ENCODE measurements around the gene SLC22A13.

The SLC22A13 gene

DNA sequence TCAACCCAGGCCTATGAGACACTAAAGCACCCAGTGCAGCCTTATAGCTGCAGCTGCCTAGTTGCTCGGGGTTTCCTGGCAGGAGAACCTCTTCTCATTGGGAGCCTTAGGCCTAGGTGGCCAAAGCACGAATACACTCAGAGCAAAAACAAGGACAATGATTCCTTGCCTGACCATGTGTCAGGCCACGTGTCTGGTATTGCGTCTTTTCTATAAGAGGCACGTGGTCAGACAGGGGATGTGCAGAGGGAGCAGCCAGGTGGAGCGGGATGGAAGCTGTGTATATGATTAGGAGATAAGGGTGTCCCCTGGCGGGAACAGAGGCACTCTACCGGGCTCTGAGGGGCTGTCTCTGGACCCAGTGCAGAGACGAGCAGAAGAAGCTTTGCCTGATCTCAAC is 42.8 kb downstream of the SLC22A13 start:
- no peaks in the 10 kb centered on the region for H3K4me1 ChIP-seq (ENCODE audit: control insufficient read depth, insufficient read depth, low read length)
- H3K9ac ChIP-seq (ENCODE audit: low read length), result no peak overlapping the region
- DNase-seq (ENCODE audit: low read depth), result no peak
- H3K4me3 ChIP-seq (ENCODE audit: low read length), result no peak overlapping the region
- peaks cover 3% of the 10 kb centered on the region for H3K36me3 ChIP-seq (ENCODE audit: control insufficient read depth, insufficient read depth, low read length, severe bottlenecking)
- peaks cover 23% of the 10 kb centered on the region for H3K27me3 ChIP-seq (replicated peaks; ENCODE audit: control insufficient read depth, insufficient read depth, low read length)
- peaks cover 4% of the 10 kb centered on the region for H3K9me3 ChIP-seq (ENCODE audit: control insufficient read depth, low read length)

DNA sequence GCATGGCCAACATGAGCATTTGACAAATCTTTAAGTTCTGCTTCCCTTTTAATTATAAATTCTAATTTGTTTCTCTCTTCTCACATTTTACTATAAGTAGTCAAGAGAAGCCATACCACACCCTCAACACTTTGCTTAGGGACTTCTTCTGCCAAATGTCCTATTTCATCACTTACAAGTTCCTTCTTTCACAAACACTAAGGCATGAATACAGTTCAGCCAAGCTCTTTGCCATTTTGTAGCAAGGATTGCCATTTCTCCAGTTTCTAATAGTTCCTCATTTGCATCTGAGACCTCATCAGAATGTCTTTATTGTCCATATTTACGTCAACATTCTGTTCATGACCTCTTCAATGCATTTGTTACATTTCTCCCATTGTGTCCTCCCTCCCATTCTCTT is 45.9 kb downstream of the SLC22A13 start:
- Histone ChIP-seq H3K4me3 (ENCODE audit: low read length) (no peak overlapping the region), H3K9me3 (ENCODE audit: control insufficient read depth, low read length) (peaks cover 4% of the 10 kb centered on the region), H3K36me3 (ENCODE audit: control insufficient read depth, insufficient read depth, low read length, severe bottlenecking) (no peaks in the 10 kb centered on the region), H3K9ac (ENCODE audit: low read length) (no peak overlapping the region), H3K27me3 (replicated peaks; ENCODE audit: control insufficient read depth, insufficient read depth, low read length) (peaks cover 20% of the 10 kb centered on the region), H3K4me1 (ENCODE audit: control insufficient read depth, insufficient read depth, low read length) (no peaks in the 10 kb centered on the region)
- no peak for DNase-seq (ENCODE audit: low read depth)

DNA sequence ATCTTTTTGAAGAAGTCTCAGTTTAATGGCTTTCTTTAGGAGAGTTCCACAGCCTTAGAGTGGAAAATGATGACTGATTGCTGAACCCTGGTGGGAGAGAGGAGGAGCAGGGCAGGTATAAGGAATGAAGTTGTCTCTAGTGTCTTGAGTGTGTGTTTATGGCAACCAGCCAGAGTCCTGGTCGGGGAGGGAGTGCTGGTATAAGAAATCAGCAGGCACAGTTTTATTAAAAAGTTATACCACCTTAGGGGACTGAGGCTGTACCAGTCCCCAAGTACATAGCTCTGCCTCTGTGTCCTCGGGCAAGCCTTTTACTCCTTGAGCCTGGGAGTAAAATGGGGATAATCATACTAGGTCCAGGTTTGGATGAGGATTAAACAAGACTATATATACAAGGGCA is 46.3 kb downstream of the SLC22A13 start:
- Histone ChIP-seq H3K36me3 (ENCODE audit: control insufficient read depth, insufficient read depth, low read length, severe bottlenecking) (no peaks in the 10 kb centered on the region), H3K4me3 (ENCODE audit: low read length) (no peak overlapping the region), H3K9me3 (ENCODE audit: control insufficient read depth, low read length) (peaks cover 4% of the 10 kb centered on the region), H3K4me1 (ENCODE audit: control insufficient read depth, insufficient read depth, low read length) (no peaks in the 10 kb centered on the region), H3K9ac (ENCODE audit: low read length) (no peak overlapping the region), H3K27me3 (replicated peaks; ENCODE audit: control insufficient read depth, insufficient read depth, low read length) (peaks cover 16% of the 10 kb centered on the region)
- DNase-seq (ENCODE audit: low read depth), result no peak

DNA sequence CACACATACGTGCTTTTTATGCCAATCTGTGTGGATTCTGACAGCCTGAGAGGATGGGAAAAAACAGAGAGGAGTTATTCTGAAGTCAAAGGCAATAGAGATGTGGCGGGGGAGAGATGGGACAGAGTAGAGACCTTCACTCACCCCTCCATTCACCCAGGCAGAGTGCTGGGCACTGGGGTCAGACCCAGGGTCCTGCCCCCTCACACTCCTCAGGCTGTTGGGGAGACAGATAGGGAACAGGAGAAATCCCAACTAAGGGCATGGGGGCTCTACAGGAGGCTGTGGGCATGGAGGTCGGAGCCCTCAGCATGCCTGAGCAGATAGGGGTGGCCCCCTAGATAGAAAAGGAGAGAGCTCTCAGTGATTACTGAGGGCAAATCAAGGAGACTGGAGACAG is 46.7 kb downstream of the SLC22A13 start:
- Histone ChIP-seq H3K4me3 (ENCODE audit: low read length) (no peak overlapping the region), H3K4me1 (ENCODE audit: control insufficient read depth, insufficient read depth, low read length) (no peaks in the 10 kb centered on the region), H3K9me3 (ENCODE audit: control insufficient read depth, low read length) (peaks cover 4% of the 10 kb centered on the region), H3K27me3 (replicated peaks; ENCODE audit: control insufficient read depth, insufficient read depth, low read length) (peaks cover 14% of the 10 kb centered on the region), H3K36me3 (ENCODE audit: control insufficient read depth, insufficient read depth, low read length, severe bottlenecking) (no peaks in the 10 kb centered on the region), H3K9ac (ENCODE audit: low read length) (no peak overlapping the region)
- DNase-seq (ENCODE audit: low read depth), result no peak

DNA sequence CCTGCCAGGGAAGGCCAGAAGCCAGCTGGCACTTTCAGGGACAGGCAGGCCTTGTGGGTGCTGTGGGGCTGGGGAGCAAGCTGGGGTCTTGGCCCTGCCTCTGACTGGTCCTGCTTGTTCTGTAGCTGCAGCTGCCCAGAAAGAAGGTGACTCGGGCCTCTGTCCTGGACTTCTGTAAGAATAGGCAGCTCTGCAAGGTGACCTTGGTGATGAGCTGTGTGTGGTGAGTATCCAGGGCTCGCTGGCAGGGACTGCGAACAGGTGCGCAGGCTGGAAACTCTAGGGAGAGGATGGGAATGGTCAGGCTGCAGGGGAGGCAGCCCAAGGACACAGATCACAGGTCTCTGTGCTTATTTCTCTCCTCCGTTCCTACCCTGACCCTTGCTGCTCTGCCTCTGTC is 47.7 kb downstream of the SLC22A13 start:
- DNase-seq (ENCODE audit: low read depth), result no peak
- no peaks in the 10 kb centered on the region for H3K4me1 ChIP-seq (ENCODE audit: control insufficient read depth, insufficient read depth, low read length)
- H3K9me3 ChIP-seq (ENCODE audit: control insufficient read depth, low read length), result peaks cover 4% of the 10 kb centered on the region
- no peak overlapping the region for H3K4me3 ChIP-seq (ENCODE audit: low read length)
- peaks cover 14% of the 10 kb centered on the region for H3K27me3 ChIP-seq (replicated peaks; ENCODE audit: control insufficient read depth, insufficient read depth, low read length)
- H3K36me3 ChIP-seq (ENCODE audit: control insufficient read depth, insufficient read depth, low read length, severe bottlenecking), result no peaks in the 10 kb centered on the region
- no peak overlapping the region for H3K9ac ChIP-seq (ENCODE audit: low read length)

DNA sequence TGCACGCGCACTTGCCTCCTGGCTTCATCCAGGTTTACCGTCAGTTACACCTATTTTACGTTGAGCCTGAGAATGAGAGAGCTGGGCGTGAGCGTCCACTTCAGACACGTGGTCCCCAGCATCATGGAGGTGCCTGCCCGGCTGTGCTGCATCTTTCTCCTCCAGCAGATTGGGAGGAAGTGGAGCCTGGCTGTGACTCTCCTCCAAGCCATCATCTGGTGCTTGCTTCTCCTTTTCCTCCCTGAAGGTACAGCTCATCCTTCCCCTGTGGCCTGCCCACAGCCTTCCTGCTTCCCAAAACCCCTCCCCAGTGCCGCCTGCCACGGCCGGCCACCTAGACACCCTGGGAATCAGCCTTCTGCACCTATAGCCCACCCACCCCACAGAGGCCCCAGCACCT is 48.1 kb downstream of the SLC22A13 start:
- Histone ChIP-seq H3K4me3 (ENCODE audit: low read length) (no peak overlapping the region), H3K36me3 (ENCODE audit: control insufficient read depth, insufficient read depth, low read length, severe bottlenecking) (no peaks in the 10 kb centered on the region), H3K4me1 (ENCODE audit: control insufficient read depth, insufficient read depth, low read length) (no peaks in the 10 kb centered on the region), H3K9me3 (ENCODE audit: control insufficient read depth, low read length) (peaks cover 4% of the 10 kb centered on the region), H3K27me3 (replicated peaks; ENCODE audit: control insufficient read depth, insufficient read depth, low read length) (peaks cover 10% of the 10 kb centered on the region), H3K9ac (ENCODE audit: low read length) (no peak overlapping the region)
- DNase-seq (ENCODE audit: low read depth), result no peak

DNA sequence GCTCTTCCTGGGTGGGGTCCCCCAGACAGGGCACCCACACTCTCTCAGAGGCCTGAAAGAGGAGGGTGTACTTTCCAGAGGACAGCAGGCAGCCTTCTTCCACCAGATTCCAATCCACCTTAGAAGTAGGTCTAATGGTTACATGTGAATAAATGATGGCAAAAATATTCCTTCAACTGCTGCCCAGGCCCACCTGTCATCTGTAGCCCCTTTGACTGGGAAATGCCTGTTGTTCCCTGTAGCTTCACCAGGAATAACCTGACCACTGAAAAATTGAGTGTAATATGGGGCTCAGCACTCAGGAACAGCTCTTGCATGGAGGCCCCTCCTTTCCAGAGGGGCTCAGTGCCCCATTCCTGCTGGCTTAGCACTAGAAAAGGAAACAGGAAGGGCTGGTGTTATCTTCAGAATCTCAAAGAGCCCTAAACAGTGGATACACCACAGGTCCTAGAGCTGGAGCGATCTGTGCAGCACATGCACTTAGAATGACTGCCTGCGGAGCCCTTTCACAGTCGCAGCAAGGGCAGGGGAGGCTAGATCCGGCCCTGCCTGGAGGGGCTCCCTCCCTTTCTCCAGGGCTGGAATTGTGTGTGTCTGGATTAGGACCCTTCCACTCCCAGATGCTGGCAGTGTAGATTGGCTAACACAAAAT is 48.6 kb downstream of the SLC22A13 start:
- no peak overlapping the region for H3K4me3 ChIP-seq (ENCODE audit: low read length)
- peak; percentile 3 for DNase-seq (ENCODE audit: low read depth)

DNA sequence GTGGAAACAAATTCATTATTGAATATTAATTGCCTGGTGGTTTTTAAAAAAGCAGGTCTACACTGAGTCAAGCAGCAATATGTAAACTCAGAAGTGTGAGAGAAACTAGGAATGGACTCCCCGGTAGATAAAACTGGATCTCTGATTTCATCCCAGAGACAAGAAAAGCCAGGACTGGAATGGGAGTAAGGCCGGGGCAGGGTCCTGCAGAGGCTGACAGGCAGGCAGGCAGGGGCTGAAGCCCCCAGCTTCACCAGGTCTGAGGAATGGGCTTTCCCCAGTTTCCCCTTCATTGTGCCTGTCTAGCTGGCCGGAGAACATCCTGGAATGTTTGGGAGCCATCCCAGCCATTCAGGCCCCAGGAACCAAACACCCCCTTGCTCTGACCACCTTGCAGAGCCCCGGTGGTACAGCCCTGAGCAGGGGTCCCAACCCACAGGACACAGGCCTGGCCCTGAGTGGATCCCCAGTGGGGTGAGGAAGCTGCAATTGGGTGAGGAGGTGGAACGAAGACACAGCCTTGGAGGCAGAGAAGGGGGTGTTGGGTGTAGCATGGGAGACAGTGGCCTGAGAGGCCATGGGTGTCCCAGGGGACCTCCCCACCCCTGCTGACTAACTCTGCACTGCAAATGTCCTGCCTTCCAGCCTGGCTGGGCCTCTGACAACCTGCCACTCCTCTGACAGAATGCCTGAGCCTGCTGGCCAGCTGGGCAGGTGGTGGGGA is 49.3 kb downstream of the SLC22A13 start:
- no peak overlapping the region for H3K4me3 ChIP-seq (ENCODE audit: low read length)
- no peaks in the 10 kb centered on the region for H3K4me1 ChIP-seq (ENCODE audit: control insufficient read depth, insufficient read depth, low read length)
- H3K9ac ChIP-seq (ENCODE audit: low read length), result no peak overlapping the region
- DNase-seq (ENCODE audit: low read depth), result no peak
- no peaks in the 10 kb centered on the region for H3K36me3 ChIP-seq (ENCODE audit: control insufficient read depth, insufficient read depth, low read length, severe bottlenecking)
- no peaks in the 10 kb centered on the region for H3K27me3 ChIP-seq (replicated peaks; ENCODE audit: control insufficient read depth, insufficient read depth, low read length)
- H3K9me3 ChIP-seq (ENCODE audit: control insufficient read depth, low read length), result peaks cover 4% of the 10 kb centered on the region

More for the DNA sequence above, 48.6 kb downstream of the SLC22A13 start:
- H3K27me3 ChIP-seq (replicated peaks; ENCODE audit: control insufficient read depth, insufficient read depth, low read length), result peaks cover 4% of the 10 kb centered on the region
- H3K36me3 ChIP-seq (ENCODE audit: control insufficient read depth, insufficient read depth, low read length, severe bottlenecking), result no peaks in the 10 kb centered on the region
- H3K4me1 ChIP-seq (ENCODE audit: control insufficient read depth, insufficient read depth, low read length), result no peaks in the 10 kb centered on the region
- H3K9ac ChIP-seq (ENCODE audit: low read length), result no peak overlapping the region
- H3K9me3 ChIP-seq (ENCODE audit: control insufficient read depth, low read length), result peaks cover 4% of the 10 kb centered on the region

DNA sequence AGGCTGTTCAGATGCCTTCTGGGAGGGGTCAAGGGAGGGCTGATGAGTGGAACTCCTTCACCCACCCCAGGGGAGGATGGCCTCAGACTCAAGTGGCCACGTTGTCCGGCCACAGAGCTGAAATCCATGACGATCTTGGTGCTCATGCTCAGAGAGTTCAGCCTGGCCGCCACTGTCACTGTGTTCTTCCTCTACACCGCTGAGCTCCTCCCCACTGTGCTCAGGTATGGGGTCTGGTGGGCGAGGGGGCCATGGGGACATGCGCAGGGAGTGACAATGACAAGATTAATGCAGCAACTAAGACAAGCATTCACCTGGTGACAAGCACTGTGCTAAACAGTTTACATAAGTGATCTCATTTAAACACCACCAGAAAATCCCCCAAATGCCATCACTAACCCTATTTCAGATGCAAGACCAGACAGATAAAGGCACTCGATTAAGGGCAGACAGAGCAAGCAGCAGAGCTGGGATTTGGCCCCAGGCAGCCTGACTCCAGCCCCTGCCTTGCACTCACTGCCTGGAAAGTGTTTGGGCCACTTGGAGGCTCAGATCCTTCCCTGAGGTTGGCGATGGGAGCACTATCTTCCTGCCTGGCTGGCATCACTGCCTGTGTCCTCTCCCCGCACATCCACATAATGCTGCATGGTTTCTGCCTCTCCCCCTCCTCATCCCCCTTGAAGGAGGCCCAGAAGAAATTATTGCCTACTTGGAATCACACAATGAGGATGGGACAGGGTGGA is 50.0 kb downstream of the SLC22A13 start:
- no peak for DNase-seq (ENCODE audit: low read depth)
- no peaks in the 10 kb centered on the region for H3K4me1 ChIP-seq (ENCODE audit: control insufficient read depth, insufficient read depth, low read length)
- H3K27me3 ChIP-seq (replicated peaks; ENCODE audit: control insufficient read depth, insufficient read depth, low read length), result no peaks in the 10 kb centered on the region
- peaks cover 4% of the 10 kb centered on the region for H3K9me3 ChIP-seq (ENCODE audit: control insufficient read depth, low read length)
- H3K4me3 ChIP-seq (ENCODE audit: low read length), result no peak overlapping the region
- H3K9ac ChIP-seq (ENCODE audit: low read length), result no peak overlapping the region
- H3K36me3 ChIP-seq (ENCODE audit: control insufficient read depth, insufficient read depth, low read length, severe bottlenecking), result no peaks in the 10 kb centered on the region

DNA sequence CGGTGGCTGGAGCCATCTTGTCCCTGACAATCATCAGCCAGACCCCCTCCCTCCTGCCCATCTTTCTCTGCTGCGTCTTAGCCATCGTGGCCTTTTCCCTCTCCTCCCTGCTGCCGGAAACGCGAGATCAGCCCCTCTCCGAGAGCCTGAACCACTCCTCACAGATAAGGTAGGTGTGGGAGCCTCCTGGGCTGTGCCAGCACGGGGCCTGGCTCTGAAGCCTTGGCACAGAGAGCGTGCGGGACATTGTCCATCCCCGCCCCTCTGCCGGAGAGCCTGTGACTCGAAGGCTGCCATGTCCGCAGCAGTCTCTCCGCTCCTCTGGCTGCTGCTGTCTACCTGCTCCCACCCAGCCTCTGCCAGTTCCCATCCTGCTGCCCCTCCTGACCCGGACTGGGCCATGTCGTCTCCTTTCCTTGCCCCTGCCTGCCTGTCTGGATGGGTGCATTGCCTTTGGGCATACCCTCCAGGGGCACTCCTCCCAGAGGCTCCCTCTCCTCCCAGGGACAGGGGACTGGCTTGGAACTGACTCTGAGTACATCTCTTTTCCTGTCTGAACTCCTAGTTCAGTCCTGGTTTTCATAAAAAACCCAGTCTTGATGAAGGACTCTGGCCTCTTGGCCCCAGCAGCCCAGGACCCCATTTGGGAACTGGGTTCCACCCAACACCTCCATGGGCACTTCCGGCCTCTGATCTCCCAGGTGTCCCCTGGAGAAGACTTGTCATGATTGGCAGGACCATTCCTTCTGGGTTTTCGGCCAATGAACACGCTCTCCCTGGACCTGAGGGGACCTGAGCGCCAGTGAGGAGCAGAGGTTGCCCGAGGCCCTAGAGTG is 51.0 kb downstream of the SLC22A13 start:
- H3K9me3 ChIP-seq (ENCODE audit: control insufficient read depth, low read length), result peaks cover 3% of the 10 kb centered on the region
- no peak overlapping the region for H3K9ac ChIP-seq (ENCODE audit: low read length)
- no peak for DNase-seq (ENCODE audit: low read depth)
- no peaks in the 10 kb centered on the region for H3K36me3 ChIP-seq (ENCODE audit: control insufficient read depth, insufficient read depth, low read length, severe bottlenecking)
- no peak overlapping the region for H3K4me3 ChIP-seq (ENCODE audit: low read length)
- H3K4me1 ChIP-seq (ENCODE audit: control insufficient read depth, insufficient read depth, low read length), result no peaks in the 10 kb centered on the region
- no peaks in the 10 kb centered on the region for H3K27me3 ChIP-seq (replicated peaks; ENCODE audit: control insufficient read depth, insufficient read depth, low read length)
